ENCODE results near the gene WBP11. TPM values are rescaled to one million over a fixed set of nuclear protein-coding genes. Genes with fewer than 3 reads are reported as not detected.

WBP11 gene
- total and polyA plus RNA-seq, 2 of the 13 experiments (the other 11 are each of a cell fraction or from before 2014, with no cell fraction given), result 7.6 to 31.0 TPM

DNA sequence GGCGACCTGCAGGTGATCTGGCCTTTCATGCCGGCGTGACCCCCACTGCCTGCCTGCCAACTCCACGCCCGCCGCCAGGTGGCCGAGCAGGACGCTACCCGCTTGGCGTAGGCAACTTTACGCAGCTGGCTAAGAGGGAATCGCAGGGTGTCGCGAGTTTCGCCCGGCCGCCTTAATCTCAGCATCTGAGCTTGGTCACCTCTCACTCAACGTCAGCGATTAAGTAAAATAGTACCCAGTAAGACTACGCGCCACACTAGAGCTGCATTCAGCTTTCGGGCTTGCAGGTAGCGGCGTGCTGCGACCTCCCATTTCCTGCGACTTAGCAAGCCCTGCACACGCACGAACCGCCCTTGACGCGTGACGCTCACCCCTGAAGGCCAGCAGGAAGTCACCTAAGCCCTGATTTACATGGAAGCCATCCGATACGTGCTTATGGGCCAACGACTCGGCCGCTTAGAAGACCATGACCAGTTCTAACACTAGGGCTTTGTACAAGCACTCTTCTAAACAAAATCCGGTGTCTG, 33.2 kb downstream of the WBP11 start (continued):
- TF ChIP-seq AGO2 (optimal IDR thresholded peaks at IDR 0.05; ENCODE audit: low read depth, low read length), result peak; percentile 93
- peak; percentile 69; the same call in 1 of the 2 replicates for TF ChIP-seq ZNF280D (CRISPR knock-in tag; IDR thresholded peaks at IDR 0.05)
- no peak; the same call in 1 of the 2 replicates for TF ChIP-seq FOXP4 (CRISPR knock-in tag; IDR thresholded peaks at IDR 0.05)
- TF ChIP-seq, protein P1, sequence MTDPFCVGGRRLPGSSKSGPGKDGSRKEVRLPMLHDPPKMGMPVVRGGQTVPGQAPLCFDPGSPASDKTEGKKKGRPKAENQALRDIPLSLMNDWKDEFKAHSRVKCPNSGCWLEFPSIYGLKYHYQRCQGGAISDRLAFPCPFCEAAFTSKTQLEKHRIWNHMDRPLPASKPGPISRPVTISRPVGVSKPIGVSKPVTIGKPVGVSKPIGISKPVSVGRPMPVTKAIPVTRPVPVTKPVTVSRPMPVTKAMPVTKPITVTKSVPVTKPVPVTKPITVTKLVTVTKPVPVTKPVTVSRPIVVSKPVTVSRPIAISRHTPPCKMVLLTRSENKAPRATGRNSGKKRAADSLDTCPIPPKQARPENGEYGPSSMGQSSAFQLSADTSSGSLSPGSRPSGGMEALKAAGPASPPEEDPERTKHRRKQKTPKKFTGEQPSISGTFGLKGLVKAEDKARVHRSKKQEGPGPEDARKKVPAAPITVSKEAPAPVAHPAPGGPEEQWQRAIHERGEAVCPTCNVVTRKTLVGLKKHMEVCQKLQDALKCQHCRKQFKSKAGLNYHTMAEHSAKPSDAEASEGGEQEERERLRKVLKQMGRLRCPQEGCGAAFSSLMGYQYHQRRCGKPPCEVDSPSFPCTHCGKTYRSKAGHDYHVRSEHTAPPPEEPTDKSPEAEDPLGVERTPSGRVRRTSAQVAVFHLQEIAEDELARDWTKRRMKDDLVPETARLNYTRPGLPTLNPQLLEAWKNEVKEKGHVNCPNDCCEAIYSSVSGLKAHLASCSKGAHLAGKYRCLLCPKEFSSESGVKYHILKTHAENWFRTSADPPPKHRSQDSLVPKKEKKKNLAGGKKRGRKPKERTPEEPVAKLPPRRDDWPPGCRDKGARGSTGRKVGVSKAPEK (CRISPR knock-in tag; IDR thresholded peaks at IDR 0.05; ENCODE audit: borderline replicate concordance), result no peak; the same call in none of the 2 replicates
- no peak for TF ChIP-seq ZFP1 (CRISPR knock-in tag; IDR thresholded peaks at IDR 0.05)
- TF ChIP-seq ZNF350 (CRISPR knock-in tag; IDR thresholded peaks at IDR 0.05; ENCODE audit: borderline replicate concordance, low read depth), result peak; percentile 77
- TF ChIP-seq TOPORS (CRISPR knock-in tag; IDR thresholded peaks at IDR 0.05), result peak; percentile 89; the same call in 1 of the 2 replicates
- no peak for TF ChIP-seq RBM22 (optimal IDR thresholded peaks at IDR 0.05; ENCODE audit: low read length)
- TF ChIP-seq, protein P2, sequence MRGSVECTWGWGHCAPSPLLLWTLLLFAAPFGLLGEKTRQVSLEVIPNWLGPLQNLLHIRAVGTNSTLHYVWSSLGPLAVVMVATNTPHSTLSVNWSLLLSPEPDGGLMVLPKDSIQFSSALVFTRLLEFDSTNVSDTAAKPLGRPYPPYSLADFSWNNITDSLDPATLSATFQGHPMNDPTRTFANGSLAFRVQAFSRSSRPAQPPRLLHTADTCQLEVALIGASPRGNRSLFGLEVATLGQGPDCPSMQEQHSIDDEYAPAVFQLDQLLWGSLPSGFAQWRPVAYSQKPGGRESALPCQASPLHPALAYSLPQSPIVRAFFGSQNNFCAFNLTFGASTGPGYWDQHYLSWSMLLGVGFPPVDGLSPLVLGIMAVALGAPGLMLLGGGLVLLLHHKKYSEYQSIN (CRISPR knock-in tag; IDR thresholded peaks at IDR 0.05; ENCODE audit: borderline replicate concordance), result no peak
- TF ChIP-seq ZNF274 (CRISPR knock-in tag; IDR thresholded peaks at IDR 0.05), result no peak
- TF ChIP-seq ZNF883 (CRISPR knock-in tag; IDR thresholded peaks at IDR 0.05; ENCODE audit: not compliant biosample characterization), result no peak
- TF ChIP-seq WIZ (CRISPR knock-in tag; IDR thresholded peaks at IDR 0.05), result peak; percentile 37; the same call in 1 of the 2 replicates
- no peak for TF ChIP-seq ZNF460 (CRISPR knock-in tag; IDR thresholded peaks at IDR 0.05; ENCODE audit: borderline replicate concordance)
- no peak for TF ChIP-seq ZNF333 (CRISPR knock-in tag; IDR thresholded peaks at IDR 0.05; ENCODE audit: borderline replicate concordance)
- peak; percentile 18; the same call in 1 of the 2 replicates for TF ChIP-seq ELF3 (CRISPR knock-in tag; IDR thresholded peaks at IDR 0.05)
- TF ChIP-seq PAF1 (CRISPR knock-in tag; IDR thresholded peaks at IDR 0.05), result no peak; the same call in 1 of the 2 replicates
- no peak; the same call in 1 of the 2 replicates for TF ChIP-seq ZNF441 (CRISPR knock-in tag; IDR thresholded peaks at IDR 0.05; ENCODE audit: borderline replicate concordance)
- TF ChIP-seq ZNF879 (CRISPR knock-in tag; IDR thresholded peaks at IDR 0.05), result no peak
- TF ChIP-seq ZNF615 (CRISPR knock-in tag; IDR thresholded peaks at IDR 0.05; ENCODE audit: borderline replicate concordance), result no peak
- no peak for TF ChIP-seq PRMT3 (CRISPR knock-in tag; IDR thresholded peaks at IDR 0.05; ENCODE audit: borderline replicate concordance, low read depth)
- TF ChIP-seq HNRNPH1 (optimal IDR thresholded peaks at IDR 0.05; ENCODE audit: low read depth, low read length), result peak; percentile 47
